GM20000 (cell line): ENCODE measurements around the gene MED20.
"Not testable (repeated sequence)": the region's sequence is repeated elsewhere in the genome, so short reads cannot be mapped to it uniquely, and the experiment has no call there.

ENCODE experiments used
- DNase-seq: peaks from one replicate; pipeline ENCODE4 v3.0.0; 2012; ENCODE audit warnings: low spot score
- TF ChIP-seq, protein P1 (sequence below): IDR thresholded peaks from 2 replicates; pipeline ENCODE4 v1.5.1; 2012; ENCODE audit warnings: mild to moderate bottlenecking, control low read depth; ENCODE audit errors: extremely low read depth, missing control alignments

The MED20 gene

DNA sequence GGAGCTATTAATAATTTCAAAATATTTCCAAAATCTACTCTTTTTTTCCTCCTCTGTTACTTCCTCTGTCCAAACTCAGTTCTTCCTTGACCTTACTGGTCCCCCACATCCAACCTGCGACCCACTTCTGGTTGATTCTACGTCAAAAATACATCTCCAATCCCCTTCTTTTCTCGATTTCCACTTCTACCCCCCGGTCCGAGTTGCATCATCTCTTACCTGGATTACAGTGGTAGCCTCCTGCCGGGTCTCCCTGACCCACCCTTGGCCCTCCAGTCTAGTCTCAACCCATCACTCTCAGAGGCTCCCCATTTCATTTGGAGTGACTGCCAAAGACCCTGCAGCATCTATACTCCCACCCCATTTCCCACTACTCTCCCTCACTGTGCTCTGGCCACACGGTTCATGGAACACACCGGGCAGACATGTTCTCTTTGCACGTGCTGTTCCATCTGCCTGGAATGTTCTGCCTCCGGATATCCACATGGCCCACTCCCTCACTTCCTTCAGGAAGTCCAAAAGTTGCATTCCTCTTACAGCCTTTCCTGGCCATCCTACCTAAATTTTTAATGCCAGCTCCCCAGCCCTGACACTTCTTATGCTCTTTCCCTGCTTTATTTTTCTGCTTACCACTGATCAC lies 26.8 kb upstream of the MED20 start:
- no peak for DNase-seq
- TF ChIP-seq, protein P1, sequence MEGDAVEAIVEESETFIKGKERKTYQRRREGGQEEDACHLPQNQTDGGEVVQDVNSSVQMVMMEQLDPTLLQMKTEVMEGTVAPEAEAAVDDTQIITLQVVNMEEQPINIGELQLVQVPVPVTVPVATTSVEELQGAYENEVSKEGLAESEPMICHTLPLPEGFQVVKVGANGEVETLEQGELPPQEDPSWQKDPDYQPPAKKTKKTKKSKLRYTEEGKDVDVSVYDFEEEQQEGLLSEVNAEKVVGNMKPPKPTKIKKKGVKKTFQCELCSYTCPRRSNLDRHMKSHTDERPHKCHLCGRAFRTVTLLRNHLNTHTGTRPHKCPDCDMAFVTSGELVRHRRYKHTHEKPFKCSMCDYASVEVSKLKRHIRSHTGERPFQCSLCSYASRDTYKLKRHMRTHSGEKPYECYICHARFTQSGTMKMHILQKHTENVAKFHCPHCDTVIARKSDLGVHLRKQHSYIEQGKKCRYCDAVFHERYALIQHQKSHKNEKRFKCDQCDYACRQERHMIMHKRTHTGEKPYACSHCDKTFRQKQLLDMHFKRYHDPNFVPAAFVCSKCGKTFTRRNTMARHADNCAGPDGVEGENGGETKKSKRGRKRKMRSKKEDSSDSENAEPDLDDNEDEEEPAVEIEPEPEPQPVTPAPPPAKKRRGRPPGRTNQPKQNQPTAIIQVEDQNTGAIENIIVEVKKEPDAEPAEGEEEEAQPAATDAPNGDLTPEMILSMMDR: no peak

DNA sequence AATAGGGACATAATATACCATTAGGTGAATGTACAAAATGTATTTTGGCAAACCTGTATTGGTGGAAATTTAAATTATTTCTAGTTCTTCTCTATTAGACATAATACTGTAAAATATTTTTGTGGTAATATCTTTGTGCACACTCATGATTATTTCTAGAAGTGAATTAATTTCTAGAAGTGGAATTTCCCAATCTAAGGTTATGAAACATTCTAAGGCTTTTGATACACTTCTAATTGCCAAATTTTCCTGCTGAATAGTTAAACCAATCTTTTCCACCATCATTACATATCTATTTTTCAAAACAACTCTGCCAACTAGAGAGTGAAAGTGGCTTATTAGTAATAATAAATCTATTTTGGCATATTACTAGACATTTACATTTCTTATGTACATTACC lies 22.5 kb upstream of the MED20 start:
- TF ChIP-seq, protein P1: no peak
- DNase-seq: no peak

DNA sequence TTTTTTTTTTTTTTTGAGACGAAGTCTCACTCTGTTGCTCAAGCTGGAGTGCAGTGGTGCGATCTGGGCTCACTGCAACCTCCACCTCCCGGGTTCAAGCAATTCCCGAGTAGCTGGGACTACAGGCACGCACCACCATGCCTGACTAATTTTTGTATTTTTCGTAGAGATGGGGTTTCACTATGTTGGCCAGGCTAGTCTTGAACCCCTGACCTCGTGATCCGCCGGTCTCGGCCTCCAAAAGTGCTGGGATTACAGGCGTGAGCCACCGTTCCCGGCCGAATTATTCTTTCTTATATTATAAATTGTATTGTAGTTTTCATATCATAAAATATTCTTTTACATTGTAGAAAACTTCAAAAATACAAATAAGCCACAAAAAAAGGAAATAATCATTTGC lies 21.9 kb upstream of the MED20 start:
- not testable (repeated sequence) for DNase-seq

DNA sequence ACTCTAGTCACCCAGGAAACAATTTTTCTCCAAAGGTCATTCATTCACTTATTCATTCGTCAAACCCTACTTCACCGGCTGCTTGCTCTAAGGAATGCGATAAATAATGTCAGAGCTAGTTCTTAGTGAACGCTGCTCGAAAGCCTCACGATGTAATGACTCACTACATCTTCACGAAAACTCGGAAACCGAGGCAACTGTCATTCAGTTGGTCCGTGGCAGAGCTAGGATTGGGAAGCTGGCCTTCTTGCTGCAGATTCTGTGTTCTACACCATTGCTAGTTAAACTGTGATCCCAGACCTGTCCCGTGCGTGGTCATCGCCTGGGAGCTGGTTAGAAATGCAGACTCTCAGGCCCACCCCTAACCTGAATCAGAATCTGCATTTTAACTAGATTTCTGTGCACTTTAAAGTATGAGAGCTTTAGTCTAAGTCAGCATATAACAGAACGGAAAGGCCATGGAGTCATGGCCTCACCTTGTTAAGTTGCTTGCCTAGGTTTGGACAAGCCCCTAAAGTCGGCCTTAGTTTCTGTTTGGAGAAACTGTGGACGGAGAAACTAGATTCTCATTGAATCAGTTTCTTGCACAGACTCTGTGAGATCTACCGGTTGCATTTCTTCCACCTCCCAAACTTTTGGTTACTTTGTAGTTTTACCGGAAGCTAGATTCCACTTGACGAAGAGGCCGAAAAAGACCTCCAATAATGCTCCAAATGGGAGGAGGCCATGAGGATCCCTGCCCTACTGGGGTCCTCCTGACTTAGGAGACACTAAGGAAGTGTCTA lies 21.3 kb upstream of the MED20 start:
- TF ChIP-seq, protein P1: no peak
- DNase-seq: no peak

DNA sequence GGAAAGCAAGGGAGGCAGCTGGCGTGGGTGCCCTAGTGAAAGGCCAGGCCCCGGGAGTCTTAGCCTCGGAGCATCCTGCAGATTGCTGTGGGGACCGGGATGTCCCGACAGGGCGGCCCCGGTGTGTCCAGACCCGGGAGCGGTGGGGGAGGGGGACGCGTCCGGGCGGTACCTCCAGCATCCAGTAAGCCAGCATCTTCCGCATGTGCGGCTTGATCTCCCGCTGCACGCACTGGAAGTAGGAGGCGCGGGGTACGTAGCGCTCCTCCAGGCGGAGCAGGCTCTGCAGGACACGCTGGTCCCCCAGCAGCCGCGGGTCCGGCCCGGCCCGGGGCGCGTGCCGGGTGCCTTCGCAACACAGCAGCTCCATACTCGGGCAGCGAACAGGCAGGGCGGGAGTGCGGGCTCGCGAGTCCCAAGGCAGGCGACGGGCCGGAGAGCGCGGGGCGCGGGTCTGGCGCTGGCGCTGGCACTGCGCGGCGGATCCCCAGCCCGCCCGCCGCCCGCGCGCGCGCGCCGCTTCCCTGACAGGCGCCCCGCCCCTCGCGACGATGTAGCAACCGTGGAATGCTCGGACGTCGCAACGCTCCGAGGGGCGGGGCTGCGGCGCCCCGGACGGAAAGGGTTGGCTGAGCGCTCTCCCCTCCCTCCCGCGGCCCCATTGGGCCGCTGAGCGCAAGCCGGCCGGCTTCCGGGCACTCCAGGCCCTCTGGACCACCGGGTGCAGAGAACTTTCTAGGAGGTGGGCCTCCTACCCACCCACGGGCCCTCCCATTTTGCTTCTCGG lies 20.5 kb upstream of the MED20 start, which contains the start of gene CCND3:
Gene CCND3, minus strand, starts transcription at position 529 of the 787 bp plus-strand sequence. Its CDS starts 159 bp downstream, at position 370.
- peak; percentile 95 for DNase-seq
- TF ChIP-seq, protein P1: no peak

DNA sequence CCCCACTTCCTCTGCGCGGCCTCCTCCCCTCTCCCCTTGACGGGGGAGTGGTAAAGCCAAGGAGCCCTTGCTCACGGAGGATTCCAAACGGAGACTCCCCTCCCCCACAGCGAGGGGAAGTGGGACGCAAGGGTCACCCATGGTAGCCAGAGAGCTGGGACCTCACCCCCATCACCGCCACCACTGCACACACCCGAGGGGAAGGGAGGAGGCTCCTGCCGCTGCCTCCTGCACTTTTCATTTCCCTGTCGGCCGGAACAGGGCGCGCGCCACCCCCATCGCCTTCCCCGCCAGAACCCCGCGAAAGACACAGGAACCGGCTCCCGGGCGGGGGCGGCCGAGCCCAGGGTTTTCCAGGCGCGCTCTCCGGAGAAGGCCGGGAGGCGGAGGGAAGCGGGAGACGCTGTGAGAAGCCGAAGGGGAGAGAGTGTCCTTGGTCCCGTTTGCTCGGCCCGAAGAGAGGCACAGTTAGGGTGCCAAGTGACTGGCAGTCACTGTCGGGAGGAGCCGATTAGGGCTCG lies 19.9 kb upstream of the MED20 start:
- TF ChIP-seq, protein P1: no peak
- DNase-seq: peak; percentile 42

DNA sequence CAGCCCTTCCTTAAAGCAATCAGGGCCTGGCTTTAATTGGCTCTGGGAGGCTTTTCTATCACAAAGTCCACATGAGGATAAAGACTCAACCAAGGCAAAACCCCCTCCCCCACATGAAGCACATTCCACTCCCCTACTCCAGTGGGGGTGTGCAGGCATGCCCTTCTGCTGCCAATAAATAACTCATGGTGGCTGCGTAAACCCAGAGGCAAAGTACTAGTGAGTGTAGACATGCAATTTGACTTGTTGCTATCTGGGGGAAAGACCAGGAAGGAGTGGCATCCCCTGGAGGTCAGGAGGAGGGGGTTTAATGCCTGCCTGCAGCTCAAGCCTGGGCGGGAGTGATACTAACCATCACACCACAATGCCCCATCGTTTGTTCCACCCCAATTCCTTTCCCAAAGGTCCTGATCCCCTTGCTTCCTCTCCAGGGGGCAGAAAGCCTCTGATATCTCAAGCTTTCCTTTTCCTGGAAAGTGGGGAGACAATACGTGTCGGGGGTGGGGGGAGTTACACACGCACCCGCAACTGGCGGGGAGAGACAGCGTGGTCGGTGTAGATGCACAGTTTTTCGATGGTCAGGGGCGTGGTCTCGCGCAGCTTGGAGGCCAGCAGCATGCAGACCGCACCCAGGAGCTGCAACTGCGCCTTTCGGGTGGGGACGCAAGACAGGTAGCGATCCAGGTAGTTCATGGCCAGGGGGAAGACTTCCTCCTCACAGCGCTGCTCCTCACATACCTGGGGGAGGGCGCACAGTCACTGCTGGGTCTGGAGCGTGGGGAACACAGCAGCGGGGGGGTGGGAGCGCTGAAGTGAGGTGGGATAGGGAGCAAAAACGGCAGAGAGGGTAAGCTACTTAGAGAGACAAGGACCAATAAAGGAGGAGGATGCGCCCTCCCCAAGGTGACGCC lies 19.2 kb upstream of the MED20 start:
- no peak for DNase-seq

More for the DNA sequence above, 19.2 kb upstream of the MED20 start:
- TF ChIP-seq, protein P1: no peak
